ENCODE data around the gene CRIP1.

DNA sequence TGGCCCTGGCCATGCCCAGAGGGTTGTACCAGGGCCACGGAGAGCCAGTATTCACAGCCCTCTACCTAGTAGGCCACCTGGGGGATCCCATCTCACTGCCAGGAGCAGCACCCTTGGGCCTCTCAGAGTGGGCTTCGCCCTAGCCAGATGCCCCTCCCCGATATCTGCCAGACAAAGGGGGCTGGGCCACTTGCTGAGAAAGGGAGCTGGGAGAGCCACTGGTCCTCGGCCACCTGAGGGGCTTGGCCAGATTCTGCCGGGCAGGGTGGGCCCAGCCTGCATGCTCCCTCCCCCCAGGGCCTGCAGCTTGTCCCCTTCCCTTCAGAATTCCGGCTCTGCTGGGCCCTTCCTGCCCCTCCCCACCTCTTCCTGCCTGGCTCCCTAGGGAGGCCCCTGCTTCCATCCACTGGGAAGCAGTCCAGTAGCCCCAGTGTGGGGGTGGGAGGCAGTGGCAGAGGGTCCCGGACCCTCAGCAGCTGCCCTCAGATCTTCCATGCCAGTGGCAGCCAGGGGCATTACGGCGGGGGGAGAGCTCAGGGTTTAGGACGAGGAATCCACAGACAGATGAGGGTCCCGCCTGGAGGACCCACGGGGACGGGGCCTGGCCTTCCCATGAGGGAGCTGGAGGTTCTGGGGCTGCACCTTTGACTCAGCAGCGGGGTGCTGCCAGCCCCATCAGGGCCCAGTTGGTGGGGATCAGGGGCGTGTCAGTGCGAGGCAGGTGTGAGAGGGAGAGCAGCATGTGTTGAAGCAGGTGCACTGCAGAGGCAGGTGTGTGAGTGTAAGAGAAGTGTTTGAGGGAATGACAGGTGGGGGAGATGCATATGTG, 9.6 kb upstream of the CRIP1 start:
- TF ChIP-seq, protein P1, sequence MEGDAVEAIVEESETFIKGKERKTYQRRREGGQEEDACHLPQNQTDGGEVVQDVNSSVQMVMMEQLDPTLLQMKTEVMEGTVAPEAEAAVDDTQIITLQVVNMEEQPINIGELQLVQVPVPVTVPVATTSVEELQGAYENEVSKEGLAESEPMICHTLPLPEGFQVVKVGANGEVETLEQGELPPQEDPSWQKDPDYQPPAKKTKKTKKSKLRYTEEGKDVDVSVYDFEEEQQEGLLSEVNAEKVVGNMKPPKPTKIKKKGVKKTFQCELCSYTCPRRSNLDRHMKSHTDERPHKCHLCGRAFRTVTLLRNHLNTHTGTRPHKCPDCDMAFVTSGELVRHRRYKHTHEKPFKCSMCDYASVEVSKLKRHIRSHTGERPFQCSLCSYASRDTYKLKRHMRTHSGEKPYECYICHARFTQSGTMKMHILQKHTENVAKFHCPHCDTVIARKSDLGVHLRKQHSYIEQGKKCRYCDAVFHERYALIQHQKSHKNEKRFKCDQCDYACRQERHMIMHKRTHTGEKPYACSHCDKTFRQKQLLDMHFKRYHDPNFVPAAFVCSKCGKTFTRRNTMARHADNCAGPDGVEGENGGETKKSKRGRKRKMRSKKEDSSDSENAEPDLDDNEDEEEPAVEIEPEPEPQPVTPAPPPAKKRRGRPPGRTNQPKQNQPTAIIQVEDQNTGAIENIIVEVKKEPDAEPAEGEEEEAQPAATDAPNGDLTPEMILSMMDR (optimal IDR thresholded peaks at IDR 0.05 in 1 of 3, IDR thresholded peaks at IDR 0.05 in 1 of 3, conservative IDR thresholded peaks at IDR 0.05 in 1 of 3; ENCODE audit: extremely low read depth in 1 of 3, insufficient read depth in 2 of 3, low read length in 3 of 3), result no peak
- no peak for TF ChIP-seq EZH2 (IDR thresholded peaks at IDR 0.05; ENCODE audit: low read length)

All from keratinocyte (primary cell).